Thoracic aorta (tissue), 2 donors: ENCODE measurements around the gene LIG4. TPM values are rescaled to one million over a fixed set of nuclear protein-coding genes. Genes with fewer than 3 reads are reported as not detected.

ENCODE experiments used
- ATAC-seq: fragments of 150-250 bp; one replicate; pipeline ENCODE4 v1.8.0; 2017; ENCODE audit warnings: low read depth; ENCODE audit not compliant: insufficient number of reproducible peaks, low FRiP score
- DNase-seq: peaks from one replicate; pipeline ENCODE4 v3.0.0-alpha.2; 2020; ENCODE audit warnings: low spot score
- H3K27ac ChIP-seq, 2 donors: fragments of 200-600 bp; sonication (generic); 1 replicate in 1 of 2; 2 replicates in 1 of 2; pipeline ENCODE4 v1.5.1; 2016; ENCODE audit warnings: mild to moderate bottlenecking in 2 of 2, moderate library complexity in 2 of 2
- H3K27me3 ChIP-seq: fragments of 200-600 bp; sonication (generic); replicated peaks from 2 replicates; pipeline ENCODE4 v1.6.0; 2016; ENCODE audit warnings: mild to moderate bottlenecking; ENCODE audit not compliant: insufficient read depth
- H3K36me3 ChIP-seq: fragments of 200-600 bp; sonication (generic); one replicate; pipeline ENCODE4 v1.5.1; 2016
- H3K4me1 ChIP-seq, 2 donors: fragments of 200-600 bp; sonication (generic); 1 replicate in 1 of 2; 2 replicates in 1 of 2; pipeline versions ENCODE4 v1.5.1 to v1.6.0; 2016; ENCODE audit warnings: low read depth in 2 of 2, mild to moderate bottlenecking in 1 of 2; ENCODE audit not compliant: control insufficient read depth in 1 of 2
- H3K4me3 ChIP-seq: fragments of 200-600 bp; sonication (generic); 2 replicates; pipeline ENCODE4 v1.5.1; 2016; ENCODE audit warnings: mild to moderate bottlenecking
- H3K9me3 ChIP-seq: fragments of 200-600 bp; sonication (generic); 2 replicates; pipeline ENCODE4 v1.5.1; 2016
- CTCF ChIP-seq: fragments of 200-600 bp; sonication (generic); IDR thresholded peaks from one replicate; pipeline ENCODE4 v1.5.1; 2019; ENCODE audit warnings: antibody characterized with exemption
- total RNA-seq, 2 donors: library from RNA; depleted of rRNA; stranded (reverse); fragments of >200 nt; gene quantifications; one replicate each; pipeline versions ENCODE4 v1.1.0 to v1.2.3, GENCODE V29; 2016

The LIG4 gene
- total RNA-seq, 2 donors from 2014 or later: 7.8 to 11.9 TPM

- no peak for ATAC-seq
- no peaks in the 10 kb centered on the region for H3K9me3 ChIP-seq
- TF ChIP-seq CTCF: no peak
- no peaks in the 10 kb centered on the region for H3K27me3 ChIP-seq
- H3K4me3 ChIP-seq: no peak overlapping the region
- no peak overlapping the region for H3K27ac ChIP-seq
- no peaks in the 10 kb centered on the region for H3K36me3 ChIP-seq
- no peak for DNase-seq
- H3K4me1 ChIP-seq: no peaks in the 10 kb centered on the region
Observed at GRCh38 chr13:108193806-108194205, 21.5 kb downstream of the LIG4 start.

GRCh38 chr13:108190897-108191296 is 24.4 kb downstream of the LIG4 start:
- H3K9me3 ChIP-seq: no peaks in the 10 kb centered on the region
- DNase-seq: no peak

GRCh38 chr13:108188260-108188659 is 27.1 kb downstream of the LIG4 start:
- no peaks in the 10 kb centered on the region for H3K9me3 ChIP-seq
- TF ChIP-seq CTCF: no peak
- H3K4me3 ChIP-seq: no peak overlapping the region
- H3K36me3 ChIP-seq: no peaks in the 10 kb centered on the region
- H3K4me1 ChIP-seq: no peaks in the 10 kb centered on the region
- H3K27ac ChIP-seq: no peak overlapping the region
- DNase-seq (no peak), ATAC-seq (no peak)
- no peaks in the 10 kb centered on the region for H3K27me3 ChIP-seq

More at GRCh38 chr13:108190897-108191296, 24.4 kb downstream of the LIG4 start:
- no peak for ATAC-seq
- Histone ChIP-seq H3K27me3 (no peaks in the 10 kb centered on the region), H3K4me1 (no peaks in the 10 kb centered on the region), H3K27ac (no peak overlapping the region), H3K36me3 (no peaks in the 10 kb centered on the region), H3K4me3 (no peak overlapping the region)
- no peak for TF ChIP-seq CTCF

GRCh38 chr13:108185223-108185622 is 30.1 kb downstream of the LIG4 start:
- no peaks in the 10 kb centered on the region for H3K4me1 ChIP-seq
- no peaks in the 10 kb centered on the region for H3K36me3 ChIP-seq
- no peaks in the 10 kb centered on the region for H3K27me3 ChIP-seq
- H3K9me3 ChIP-seq: no peaks in the 10 kb centered on the region
- no peak overlapping the region for H3K4me3 ChIP-seq
- DNase-seq (no peak), ATAC-seq (no peak)
- no peak overlapping the region for H3K27ac ChIP-seq
- no peak for TF ChIP-seq CTCF

- Histone ChIP-seq H3K27ac (no peak overlapping the region), H3K9me3 (no peaks in the 10 kb centered on the region), H3K27me3 (no peaks in the 10 kb centered on the region), H3K4me1 (no peaks in the 10 kb centered on the region), H3K36me3 (no peaks in the 10 kb centered on the region), H3K4me3 (no peak overlapping the region)
- TF ChIP-seq CTCF: no peak
- DNase-seq (no peak), ATAC-seq (no peak)
Observed at GRCh38 chr13:108182652-108183051, 32.7 kb downstream of the LIG4 start.
